GM08714 (cell line): ENCODE measurements around the gene ZXDA.

Source experiments
- H3K4me3 ChIP-seq: fragments of 200-500 bp; sonication (Bioruptor generic); 2 replicates; pipeline ENCODE4 v1.5.1; 2014; ENCODE audit warnings: mild to moderate bottlenecking, low read length, inconsistent platforms
- ZNF274 ChIP-seq: IDR thresholded peaks from 2 replicates; pipeline ENCODE4 v1.6.1; 2012; ENCODE audit warnings: mild to moderate bottlenecking, low read depth, low read length

ZXDA gene

GRCh38 chrX:57905141-57905540 is 5.1 kb downstream of the ZXDA start:
- TF ChIP-seq ZNF274: no peak
- H3K4me3 ChIP-seq: no peak overlapping the region

- H3K4me3 ChIP-seq: no peak overlapping the region
- TF ChIP-seq ZNF274: no peak
These were observed 5.9 kb downstream of the ZXDA start for GRCh38 chrX:57904176-57904880.

GRCh38 chrX:57902633-57903032 is 7.6 kb downstream of the ZXDA start:
- no peak for TF ChIP-seq ZNF274
- H3K4me3 ChIP-seq: no peak overlapping the region

- no peak for TF ChIP-seq ZNF274
These were observed 8.8 kb downstream of the ZXDA start for GRCh38 chrX:57901466-57901865.

GRCh38 chrX:57900975-57901374 is 9.3 kb downstream of the ZXDA start:
- no peak for TF ChIP-seq ZNF274
- no peak overlapping the region for H3K4me3 ChIP-seq

More at GRCh38 chrX:57901466-57901865, 8.8 kb downstream of the ZXDA start:
- H3K4me3 ChIP-seq: no peak overlapping the region

GRCh38 chrX:57899906-57900305 is 10.4 kb downstream of the ZXDA start:
- H3K4me3 ChIP-seq: no peak overlapping the region
- TF ChIP-seq ZNF274: no peak

- TF ChIP-seq ZNF274: no peak
- no peak overlapping the region for H3K4me3 ChIP-seq
These were observed 11.2 kb downstream of the ZXDA start for GRCh38 chrX:57899064-57899463.

GRCh38 chrX:57871463-57871862 is 38.8 kb downstream of the ZXDA start:
- H3K4me3 ChIP-seq: no peak overlapping the region

More at GRCh38 chrX:57871463-57871862, 38.8 kb downstream of the ZXDA start:
- TF ChIP-seq ZNF274: no peak
